Right hindlimb (tissue), 1 donor: ENCODE data around the gene LMX1B.
A peak's percentile ranks its signal among the peaks of the same experiment; 100 is the strongest.
"Not testable (repeated sequence)": the region's sequence is repeated elsewhere in the genome, so short reads cannot be mapped to it uniquely, and the experiment has no call there.

ENCODE experiments used
- DNase-seq: peaks from one replicate; pipeline ENCODE4 v3.0.0-alpha.2; 2018

Gene LMX1B

GRCh38 chr9:126613651-126614050, at the start of gene LMX1B:
Gene LMX1B (plus strand): TSS chr9:126613928. CDS start chr9:126614450, 522 bp downstream.
- peak; percentile 74 for DNase-seq

GRCh38 chr9:126564128-126564527, 49.6 kb upstream of the LMX1B start:
- no peak for DNase-seq

GRCh38 chr9:126564716-126565115, 49.0 kb upstream of the LMX1B start:
- no peak for DNase-seq

GRCh38 chr9:126565336-126566128, 48.2 kb upstream of the LMX1B start:
- no peak for DNase-seq

GRCh38 chr9:126569036-126569435, 44.7 kb upstream of the LMX1B start:
- DNase-seq: peak; percentile 3

GRCh38 chr9:126578029-126578428, 35.7 kb upstream of the LMX1B start:
- DNase-seq: no peak

GRCh38 chr9:126580319-126580718, 33.4 kb upstream of the LMX1B start:
- DNase-seq: not testable (repeated sequence)

GRCh38 chr9:126581893-126582292, 31.8 kb upstream of the LMX1B start:
- DNase-seq: no peak

GRCh38 chr9:126582427-126582826, 31.3 kb upstream of the LMX1B start:
- no peak for DNase-seq

GRCh38 chr9:126583144-126583760, 30.5 kb upstream of the LMX1B start:
- no peak for DNase-seq

- no peak for DNase-seq
These were observed 29.1 kb upstream of the LMX1B start for GRCh38 chr9:126584611-126585010.

- no peak for DNase-seq
These were observed 27.5 kb upstream of the LMX1B start for GRCh38 chr9:126586236-126586635.

- peak; percentile 78 for DNase-seq
These were observed 26.2 kb upstream of the LMX1B start for GRCh38 chr9:126587187-126588185.

- DNase-seq: no peak
These were observed 25.1 kb upstream of the LMX1B start for GRCh38 chr9:126588491-126589168.

GRCh38 chr9:126589349-126589748, 24.4 kb upstream of the LMX1B start:
- DNase-seq: no peak

- DNase-seq: no peak
These were observed 22.6 kb upstream of the LMX1B start for GRCh38 chr9:126591083-126591482.

- DNase-seq: no peak
These were observed 21.8 kb upstream of the LMX1B start for GRCh38 chr9:126591922-126592321.

GRCh38 chr9:126592461-126592860, 21.3 kb upstream of the LMX1B start:
- DNase-seq: no peak

GRCh38 chr9:126595982-126596381, 17.7 kb upstream of the LMX1B start:
- DNase-seq: no peak

GRCh38 chr9:126599047-126599650, 14.6 kb upstream of the LMX1B start:
- DNase-seq: no peak

- DNase-seq: peak; percentile 87
These were observed 9.4 kb upstream of the LMX1B start for GRCh38 chr9:126604059-126605055.
